Activated T-cell treated with anti-CD3 and anti-CD28 coated beads for 1 hour (primary cell): ENCODE data around the gene GPRC5B.

Experiments used
- DNase-seq: peaks from one replicate; pipeline ENCODE4 v3.0.0-alpha.2; 2020; ENCODE audit warnings: low read depth

GPRC5B gene

DNA sequence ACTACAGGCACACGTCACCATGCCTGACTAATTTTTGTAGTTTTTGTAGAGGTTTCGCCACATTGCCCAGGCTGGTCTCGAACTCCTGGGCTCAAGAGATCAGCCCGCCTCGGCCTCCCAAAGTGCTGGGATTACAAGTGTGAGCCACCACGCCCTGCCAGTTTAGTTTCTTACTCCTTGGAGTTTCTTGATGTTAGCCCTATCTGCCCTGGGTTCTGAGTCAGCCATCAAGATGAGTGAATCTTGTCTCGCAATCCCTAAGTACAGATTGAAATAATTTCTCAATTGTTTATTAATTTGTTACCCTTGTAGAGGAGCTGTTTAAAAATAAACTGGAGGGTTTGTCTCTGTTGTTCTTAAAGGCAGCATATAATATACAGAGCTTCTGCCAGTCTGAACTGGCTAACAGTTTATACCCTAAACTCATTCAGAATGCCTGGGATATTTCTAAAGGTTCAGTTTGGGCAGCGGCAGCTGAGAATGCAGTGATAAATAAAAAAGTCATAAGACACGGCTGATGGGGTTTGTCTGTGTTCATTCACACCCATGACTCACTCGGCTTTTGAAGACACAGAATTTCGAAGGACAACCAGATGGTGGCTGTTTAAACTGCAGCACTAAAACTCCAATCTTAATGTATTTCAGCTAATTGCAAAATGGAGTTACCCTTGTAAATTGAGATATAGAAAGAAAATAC, 39.6 kb downstream of the GPRC5B start:
- no peak for DNase-seq

DNA sequence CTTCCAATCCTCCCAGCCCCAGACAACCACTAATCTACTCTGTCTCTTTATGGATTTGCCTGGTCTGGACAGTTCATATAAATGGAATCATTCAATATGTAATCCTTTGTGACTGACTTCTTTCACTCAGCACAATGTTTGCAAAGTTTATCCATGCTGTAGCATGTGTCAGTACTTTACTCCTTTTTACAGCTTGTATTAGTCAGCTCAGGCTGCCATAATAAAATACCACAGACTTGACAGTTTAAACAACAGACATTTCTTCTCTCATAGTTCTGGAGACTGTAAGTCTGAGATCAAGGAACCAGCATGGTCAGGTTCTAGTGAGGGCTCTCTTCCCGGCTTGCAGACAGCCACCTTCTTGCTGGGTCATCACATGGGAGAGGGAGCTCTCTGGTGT, 41.3 kb downstream of the GPRC5B start:
- DNase-seq, result no peak

- no peak for DNase-seq
These were observed 42.1 kb downstream of the GPRC5B start for GRCh38 chr16:19842426-19843157.

DNA sequence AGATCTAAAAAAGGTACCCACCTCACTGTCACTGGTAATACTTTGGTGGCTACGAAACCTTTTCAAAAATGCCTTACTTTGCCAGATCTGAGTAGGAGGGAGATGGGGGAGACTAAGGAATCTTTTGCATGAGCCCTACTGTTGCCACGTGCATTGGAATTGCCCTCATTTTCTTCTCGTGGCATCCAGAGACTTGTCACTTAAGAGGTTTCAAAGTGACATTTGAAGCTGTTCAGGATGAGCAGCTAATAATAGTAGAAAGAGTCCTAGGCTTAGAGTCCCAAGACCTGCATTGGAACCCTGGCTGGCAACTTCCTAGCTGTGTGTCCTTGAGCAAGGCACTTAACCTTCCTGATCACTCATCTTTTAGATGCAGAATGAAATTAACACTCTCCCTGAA, 43.5 kb downstream of the GPRC5B start:
- no peak for DNase-seq

DNA sequence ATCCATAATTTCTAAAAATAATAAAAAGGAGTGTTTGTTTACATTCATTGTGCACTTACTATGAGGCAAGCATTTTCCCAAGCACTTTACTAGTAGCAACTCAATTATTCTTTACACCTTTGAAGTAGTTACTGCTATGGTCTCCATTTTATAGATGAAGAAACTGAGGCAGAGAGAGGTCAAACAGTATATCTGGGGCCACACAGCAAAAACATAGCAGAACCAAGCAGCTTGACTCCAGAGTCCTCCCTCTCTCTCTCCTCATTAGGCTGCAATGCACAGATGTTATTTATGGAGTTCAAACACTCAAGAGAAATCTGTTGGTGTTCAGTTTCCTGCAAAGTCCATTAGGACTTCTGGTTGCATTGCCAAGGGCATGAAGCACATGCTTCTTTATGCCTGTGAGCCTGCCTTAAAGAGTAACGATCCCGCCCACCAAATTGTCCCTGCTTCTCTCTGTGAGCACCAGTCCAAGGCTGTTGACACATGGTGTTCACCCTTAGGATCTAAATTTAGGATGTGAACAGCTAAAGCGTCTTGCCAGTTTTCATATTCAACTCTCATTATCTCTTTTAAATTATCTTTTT, 44.0 kb downstream of the GPRC5B start:
- no peak for DNase-seq

DNA sequence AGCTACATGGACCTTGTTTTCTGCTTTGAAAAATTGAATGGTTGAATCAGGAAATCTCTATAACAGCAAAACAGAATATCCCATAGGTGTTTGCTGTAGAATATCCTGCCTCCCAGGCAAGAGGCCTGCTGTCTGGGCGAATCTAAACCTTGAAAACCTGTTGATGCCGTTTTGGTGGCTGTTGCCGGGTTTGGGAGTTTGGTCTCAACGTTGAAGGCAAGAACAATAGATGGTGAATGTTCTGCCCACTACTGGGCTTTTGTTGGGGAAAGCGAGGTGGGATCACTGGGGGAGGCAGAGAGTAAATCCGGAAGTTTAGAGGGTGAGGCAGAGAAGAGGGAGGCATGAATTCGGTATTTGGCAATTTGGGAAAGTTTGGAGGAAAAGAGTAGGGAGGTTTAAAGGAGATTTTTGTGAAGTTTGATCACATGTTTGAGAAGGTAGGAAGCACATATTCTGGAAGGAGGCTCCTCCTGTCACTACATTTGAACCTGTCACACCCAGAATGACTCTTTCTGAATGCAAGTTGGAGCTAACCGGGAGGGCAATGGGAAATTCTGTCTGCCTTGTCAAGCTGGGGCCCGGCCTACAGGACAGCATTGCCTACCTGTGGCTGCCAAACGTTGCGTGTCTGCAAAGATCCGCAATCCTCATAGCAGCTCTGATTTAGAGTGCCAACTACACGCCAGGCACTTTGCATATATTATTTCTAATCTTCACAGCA, 46.5 kb downstream of the GPRC5B start:
- DNase-seq, result no peak

GRCh38 chr16:19837331-19837980, 47.2 kb downstream of the GPRC5B start:
- no peak for DNase-seq

DNA sequence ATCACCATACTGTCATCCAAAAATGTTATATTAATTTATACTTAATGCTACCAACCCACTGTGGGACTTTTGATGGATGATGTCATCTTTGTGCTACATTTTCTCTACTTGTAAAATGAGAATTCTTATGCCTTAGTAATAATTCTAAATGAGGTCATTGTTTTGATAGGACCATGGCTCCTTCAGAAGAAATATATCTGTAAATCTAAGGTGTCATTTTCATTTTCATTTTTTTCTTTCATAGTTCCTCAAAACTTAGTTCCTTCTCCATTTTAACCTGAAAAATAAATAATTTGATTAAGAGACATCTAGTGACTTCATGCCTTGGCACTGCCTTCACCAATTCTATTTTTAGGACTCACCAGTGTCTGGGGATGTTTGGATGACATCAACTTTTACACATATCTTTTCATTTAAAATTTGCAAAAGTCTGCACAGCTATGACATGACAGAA, 48.7 kb downstream of the GPRC5B start:
- no peak for DNase-seq

- DNase-seq, result no peak
These were observed 49.5 kb downstream of the GPRC5B start for GRCh38 chr16:19835196-19835595.

DNA sequence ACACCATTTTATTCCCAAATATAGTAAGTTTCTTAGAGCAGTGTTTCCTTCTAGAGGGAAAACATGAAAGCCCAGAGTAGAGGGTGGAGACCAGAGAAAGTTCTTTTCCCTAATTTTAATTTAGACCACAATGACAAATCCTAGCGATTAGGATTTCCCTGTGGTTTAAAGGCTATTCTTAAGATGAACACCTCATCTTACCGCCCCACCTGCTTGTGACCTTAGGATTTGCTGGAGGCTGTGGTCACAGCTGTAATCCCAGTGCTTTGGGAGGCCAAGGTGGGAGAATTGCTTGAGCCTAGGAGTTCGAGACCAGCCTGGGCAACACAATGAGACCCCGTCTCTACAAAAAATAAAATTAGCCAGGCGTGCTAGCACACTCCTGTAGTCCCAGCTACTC, 51.1 kb downstream of the GPRC5B start:
- no peak for DNase-seq

- no peak for DNase-seq
These were observed 51.5 kb downstream of the GPRC5B start for GRCh38 chr16:19833176-19833575.

DNA sequence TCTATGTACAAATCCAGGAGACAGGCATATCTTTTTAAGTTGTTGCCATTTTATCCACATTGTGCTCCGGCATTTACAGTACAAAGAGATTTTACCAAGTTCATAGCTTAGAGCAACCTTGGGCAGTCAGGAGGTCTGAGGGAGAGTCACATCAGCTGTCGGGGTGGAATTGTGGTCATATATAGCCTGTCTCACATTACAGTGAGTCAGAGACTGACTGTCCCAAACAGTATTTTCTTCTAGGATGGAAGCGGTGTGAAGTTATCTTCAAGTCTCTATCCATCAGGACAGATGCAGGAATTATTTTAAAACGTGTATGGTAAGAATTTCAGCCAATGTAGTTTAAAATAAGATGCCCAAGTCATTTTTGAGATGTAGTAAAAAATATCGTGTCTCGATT, 53.0 kb downstream of the GPRC5B start:
- DNase-seq, result no peak

DNA sequence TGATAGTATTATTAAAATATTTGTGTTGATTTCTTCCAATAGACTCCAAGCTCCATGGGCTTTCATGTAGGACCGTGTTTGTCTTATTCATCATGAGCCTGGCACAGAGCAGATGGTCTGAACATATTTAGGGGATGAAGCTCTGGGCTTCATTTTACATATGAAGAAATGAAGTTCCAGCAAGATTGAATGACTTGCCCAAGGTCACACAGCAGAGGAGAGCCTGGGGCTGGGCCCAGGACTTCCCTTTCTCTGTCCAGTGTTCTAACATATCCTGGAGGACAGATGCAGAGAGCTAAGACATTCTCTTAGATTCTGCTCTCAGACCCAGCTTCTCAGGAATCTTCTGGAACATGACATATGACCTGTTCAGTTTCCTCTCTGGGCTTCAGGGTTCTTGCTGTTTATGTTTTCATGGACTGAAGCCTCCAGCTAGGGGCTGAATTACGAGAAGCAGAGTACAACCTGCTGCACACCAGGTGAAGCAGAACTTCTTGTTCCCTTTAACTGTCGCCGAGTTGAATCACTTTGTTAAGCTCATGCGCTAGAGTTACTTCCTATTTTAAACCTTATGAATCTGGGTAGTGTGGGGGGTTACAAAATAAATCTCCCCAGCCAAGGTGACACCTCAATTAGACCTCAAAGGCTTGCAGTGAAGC, 53.6 kb downstream of the GPRC5B start:
- DNase-seq, result no peak

- DNase-seq, result no peak
These were observed 54.6 kb downstream of the GPRC5B start for GRCh38 chr16:19829844-19830692.

GRCh38 chr16:19824216-19824615, 60.4 kb downstream of the GPRC5B start:
- DNase-seq, result no peak

DNA sequence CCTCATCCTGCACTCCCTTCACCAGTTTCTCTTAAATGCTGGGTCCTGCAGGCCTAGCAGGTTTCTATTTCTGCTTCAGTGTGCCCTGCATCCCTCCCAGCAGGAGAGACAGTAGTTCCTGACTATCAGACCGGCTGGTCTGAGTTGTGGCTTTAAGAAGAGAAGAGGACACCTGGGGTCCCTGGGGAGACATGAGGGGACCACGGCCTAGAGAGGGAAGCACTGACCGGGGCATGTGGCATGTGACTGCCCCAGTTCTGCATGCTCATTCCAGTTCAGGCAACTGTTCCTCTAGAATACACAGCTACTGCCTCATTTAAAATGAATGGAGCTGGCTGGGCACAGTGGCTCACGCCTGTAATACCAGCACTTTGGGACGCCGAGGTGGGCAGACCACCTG, 61.3 kb downstream of the GPRC5B start:
- DNase-seq, result no peak

GRCh38 chr16:19822533-19822932, 62.1 kb downstream of the GPRC5B start:
- no peak for DNase-seq

DNA sequence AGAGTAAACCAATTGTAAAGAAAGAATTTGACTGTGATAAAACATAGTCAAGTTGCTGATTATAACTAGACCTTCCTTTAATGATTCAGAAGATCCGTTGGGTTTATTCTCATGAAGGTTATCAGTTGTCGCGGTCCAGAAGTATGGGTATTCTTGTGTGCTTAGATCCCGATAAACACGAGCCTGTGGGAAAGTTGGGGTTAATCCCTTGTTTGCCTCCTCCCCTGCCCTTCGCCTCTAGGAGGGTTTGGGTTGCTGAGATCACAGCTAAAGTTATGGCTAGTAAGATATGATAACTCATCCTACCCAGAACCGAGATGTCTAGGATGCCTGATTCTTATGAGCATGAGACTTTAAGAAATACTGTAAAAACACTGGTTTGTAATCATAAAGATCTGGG, 66.8 kb downstream of the GPRC5B start:
- DNase-seq, result no peak

DNA sequence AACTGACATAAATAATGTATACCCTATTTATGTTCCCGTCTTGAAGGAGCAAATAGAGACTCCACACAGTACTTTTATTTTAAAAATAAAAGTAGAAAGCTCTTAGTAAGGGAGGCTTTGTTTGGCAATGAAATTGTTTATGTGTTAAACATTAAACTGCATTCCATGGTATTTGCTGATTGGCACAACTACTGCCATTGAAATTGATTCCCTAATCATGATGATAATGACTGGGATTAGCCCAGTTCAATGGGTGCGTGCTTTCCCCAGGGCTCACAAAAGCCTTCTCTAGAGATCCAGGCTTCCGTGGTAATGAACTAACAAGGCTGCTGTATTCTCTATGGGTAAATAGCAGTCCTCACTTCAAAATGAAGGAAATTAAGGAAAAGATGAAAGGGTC, 67.5 kb downstream of the GPRC5B start:
- no peak for DNase-seq

GRCh38 chr16:19815418-19815817, 69.2 kb downstream of the GPRC5B start:
- no peak for DNase-seq

DNA sequence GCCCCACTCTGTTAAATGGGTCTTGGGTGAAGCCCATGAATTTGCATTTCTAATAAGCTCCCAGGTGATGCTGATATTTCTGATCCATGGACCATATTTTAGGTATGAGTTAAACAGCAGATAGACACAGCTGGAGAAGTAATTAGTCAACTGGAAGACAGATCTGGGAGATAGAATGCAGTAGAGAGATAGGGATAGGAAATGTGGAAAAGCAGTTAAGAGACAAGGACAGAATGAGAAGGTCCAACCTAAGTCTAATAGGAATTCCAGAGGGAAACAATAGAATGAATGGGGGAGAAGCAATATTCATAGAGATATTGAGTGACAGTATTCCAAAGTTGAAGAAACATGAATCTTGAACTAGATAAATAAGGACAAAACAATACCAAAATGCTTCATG, 71.7 kb downstream of the GPRC5B start:
- no peak for DNase-seq
